Measurements from ENCODE around the gene COIL. TPM values are rescaled to one million over a fixed set of nuclear protein-coding genes. Genes with fewer than 3 reads are reported as not detected.

COIL gene
- total RNA-seq, 1 donor: 11.9 TPM

DNA sequence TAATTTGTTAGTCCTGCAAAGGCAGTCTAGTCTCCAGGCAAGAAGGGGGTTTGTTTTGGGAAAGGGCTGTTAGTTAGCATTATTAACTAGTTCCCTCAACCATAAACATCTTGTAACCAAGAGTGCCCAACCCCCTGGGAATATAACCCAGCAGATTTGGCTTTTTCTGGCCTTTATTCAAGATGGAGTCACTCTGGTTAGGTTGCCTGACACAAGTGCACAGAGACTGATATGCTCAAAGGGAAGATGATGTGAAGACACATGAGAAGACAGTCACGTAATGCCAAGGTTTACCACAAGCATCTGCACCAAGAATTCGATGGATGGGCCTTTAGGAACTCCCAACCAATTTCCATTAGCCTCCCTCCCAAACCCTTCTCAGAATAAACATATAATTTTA is 13.2 kb upstream of the COIL start:
- peaks cover 5% of the 10 kb centered on the region for H3K79me2 ChIP-seq (ENCODE audit: insufficient read depth, low read length)
- no peaks in the 10 kb centered on the region for H3K36me3 ChIP-seq (ENCODE audit: insufficient read depth, low read length)
- H2AFZ ChIP-seq (ENCODE audit: low read length): no peak overlapping the region
- no peaks in the 10 kb centered on the region for H4K20me1 ChIP-seq (ENCODE audit: insufficient read depth, low read length)
- H3K4me1 ChIP-seq (ENCODE audit: insufficient read depth, low read length): peaks cover 12% of the 10 kb centered on the region
- peaks cover 13% of the 10 kb centered on the region for H3K27me3 ChIP-seq (ENCODE audit: insufficient read depth, low read length)
- H3K4me2 ChIP-seq (ENCODE audit: insufficient read depth, low read length): no peak overlapping the region
- no peak for DNase-seq (ENCODE audit: insufficient read length, low spot score, missing footprints)
- H3K4me3 ChIP-seq (ENCODE audit: insufficient read depth, low read length): no peak overlapping the region
- TF ChIP-seq, protein P1, sequence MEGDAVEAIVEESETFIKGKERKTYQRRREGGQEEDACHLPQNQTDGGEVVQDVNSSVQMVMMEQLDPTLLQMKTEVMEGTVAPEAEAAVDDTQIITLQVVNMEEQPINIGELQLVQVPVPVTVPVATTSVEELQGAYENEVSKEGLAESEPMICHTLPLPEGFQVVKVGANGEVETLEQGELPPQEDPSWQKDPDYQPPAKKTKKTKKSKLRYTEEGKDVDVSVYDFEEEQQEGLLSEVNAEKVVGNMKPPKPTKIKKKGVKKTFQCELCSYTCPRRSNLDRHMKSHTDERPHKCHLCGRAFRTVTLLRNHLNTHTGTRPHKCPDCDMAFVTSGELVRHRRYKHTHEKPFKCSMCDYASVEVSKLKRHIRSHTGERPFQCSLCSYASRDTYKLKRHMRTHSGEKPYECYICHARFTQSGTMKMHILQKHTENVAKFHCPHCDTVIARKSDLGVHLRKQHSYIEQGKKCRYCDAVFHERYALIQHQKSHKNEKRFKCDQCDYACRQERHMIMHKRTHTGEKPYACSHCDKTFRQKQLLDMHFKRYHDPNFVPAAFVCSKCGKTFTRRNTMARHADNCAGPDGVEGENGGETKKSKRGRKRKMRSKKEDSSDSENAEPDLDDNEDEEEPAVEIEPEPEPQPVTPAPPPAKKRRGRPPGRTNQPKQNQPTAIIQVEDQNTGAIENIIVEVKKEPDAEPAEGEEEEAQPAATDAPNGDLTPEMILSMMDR (IDR thresholded peaks at IDR 0.05; ENCODE audit: extremely low read depth, low read depth, low read length): no peak
- no peak overlapping the region for H3K27ac ChIP-seq (ENCODE audit: low read depth, low read length)
- H3K9me3 ChIP-seq (ENCODE audit: low read depth, low read length): no peaks in the 10 kb centered on the region

DNA sequence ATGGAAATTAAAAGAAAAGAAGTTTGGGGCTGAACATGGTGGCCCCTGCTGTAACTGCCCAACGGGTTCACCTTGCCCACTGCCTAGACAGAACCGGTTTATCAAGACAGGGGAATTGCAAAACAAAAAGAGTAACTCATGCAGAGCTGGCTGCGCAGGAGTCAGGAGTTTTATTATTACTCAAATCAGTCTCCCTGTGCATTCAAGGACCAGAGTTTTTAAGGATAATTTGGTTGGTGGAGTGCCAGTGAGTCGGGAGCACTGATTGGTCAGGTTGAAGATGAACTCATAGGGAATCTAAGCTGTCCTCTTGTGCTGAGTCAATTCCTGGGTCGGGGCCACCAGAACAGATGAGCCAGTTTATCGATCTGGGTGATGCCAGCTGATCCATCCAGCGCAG is 12.7 kb upstream of the COIL start:
- Histone ChIP-seq H3K27ac (ENCODE audit: low read depth, low read length) (no peak overlapping the region), H3K4me3 (ENCODE audit: insufficient read depth, low read length) (no peak overlapping the region), H2AFZ (ENCODE audit: low read length) (no peak overlapping the region), H3K79me2 (ENCODE audit: insufficient read depth, low read length) (no peaks in the 10 kb centered on the region), H3K4me1 (ENCODE audit: insufficient read depth, low read length) (peaks cover 7% of the 10 kb centered on the region), H3K4me2 (ENCODE audit: insufficient read depth, low read length) (no peak overlapping the region), H4K20me1 (ENCODE audit: insufficient read depth, low read length) (no peaks in the 10 kb centered on the region), H3K36me3 (ENCODE audit: insufficient read depth, low read length) (no peaks in the 10 kb centered on the region), H3K9me3 (ENCODE audit: low read depth, low read length) (no peaks in the 10 kb centered on the region), H3K27me3 (ENCODE audit: insufficient read depth, low read length) (peaks cover 13% of the 10 kb centered on the region)
- TF ChIP-seq, protein P1 (IDR thresholded peaks at IDR 0.05; ENCODE audit: extremely low read depth, low read depth, low read length): no peak
- DNase-seq (ENCODE audit: insufficient read length, low spot score, missing footprints): no peak

- TF ChIP-seq, protein P1 (IDR thresholded peaks at IDR 0.05; ENCODE audit: extremely low read depth, low read depth, low read length): no peak
Measured at GRCh38 chr17:56972111-56972730, 11.4 kb upstream of the COIL start.

DNA sequence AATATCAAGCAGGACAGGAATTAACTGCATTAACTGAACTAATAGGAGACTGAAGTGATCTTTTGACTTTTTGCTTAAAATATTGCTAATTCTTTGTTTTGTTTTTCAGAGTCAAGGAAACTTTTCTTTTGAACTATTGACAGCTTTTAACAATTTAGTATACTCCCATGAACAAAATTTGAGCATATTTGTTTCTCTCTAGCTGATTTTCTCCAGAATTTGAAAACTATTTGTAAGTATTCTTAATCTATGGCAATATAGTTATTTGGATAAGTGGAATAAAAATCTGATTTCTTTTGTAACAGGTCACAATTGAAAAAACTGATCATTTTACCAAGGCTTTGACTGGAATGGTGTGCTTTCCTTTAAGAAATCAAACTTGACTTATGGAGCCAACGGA is 10.1 kb upstream of the COIL start:
- Histone ChIP-seq H2AFZ (ENCODE audit: low read length) (no peak overlapping the region), H3K4me3 (ENCODE audit: insufficient read depth, low read length) (no peak overlapping the region), H3K4me1 (ENCODE audit: insufficient read depth, low read length) (no peaks in the 10 kb centered on the region), H3K27ac (ENCODE audit: low read depth, low read length) (no peak overlapping the region), H3K36me3 (ENCODE audit: insufficient read depth, low read length) (no peaks in the 10 kb centered on the region), H4K20me1 (ENCODE audit: insufficient read depth, low read length) (no peaks in the 10 kb centered on the region), H3K4me2 (ENCODE audit: insufficient read depth, low read length) (no peak overlapping the region), H3K9me3 (ENCODE audit: low read depth, low read length) (no peaks in the 10 kb centered on the region), H3K79me2 (ENCODE audit: insufficient read depth, low read length) (no peaks in the 10 kb centered on the region), H3K27me3 (ENCODE audit: insufficient read depth, low read length) (peaks cover 10% of the 10 kb centered on the region)
- TF ChIP-seq, protein P1 (IDR thresholded peaks at IDR 0.05; ENCODE audit: extremely low read depth, low read depth, low read length): no peak
- DNase-seq (ENCODE audit: insufficient read length, low spot score, missing footprints): no peak

More at GRCh38 chr17:56972111-56972730, 11.4 kb upstream of the COIL start:
- no peaks in the 10 kb centered on the region for H3K36me3 ChIP-seq (ENCODE audit: insufficient read depth, low read length)
- H3K4me1 ChIP-seq (ENCODE audit: insufficient read depth, low read length): no peaks in the 10 kb centered on the region
- H3K4me2 ChIP-seq (ENCODE audit: insufficient read depth, low read length): no peak overlapping the region
- no peak overlapping the region for H3K4me3 ChIP-seq (ENCODE audit: insufficient read depth, low read length)
- H2AFZ ChIP-seq (ENCODE audit: low read length): no peak overlapping the region
- peaks cover 13% of the 10 kb centered on the region for H3K27me3 ChIP-seq (ENCODE audit: insufficient read depth, low read length)
- H3K9me3 ChIP-seq (ENCODE audit: low read depth, low read length): no peaks in the 10 kb centered on the region
- no peak for DNase-seq (ENCODE audit: insufficient read length, low spot score, missing footprints)
- no peaks in the 10 kb centered on the region for H3K79me2 ChIP-seq (ENCODE audit: insufficient read depth, low read length)
- no peak overlapping the region for H3K27ac ChIP-seq (ENCODE audit: low read depth, low read length)
- no peaks in the 10 kb centered on the region for H4K20me1 ChIP-seq (ENCODE audit: insufficient read depth, low read length)
